ENCODE results near the gene HMCN2.

Gene HMCN2

GRCh38 chr9:130366072-130366471 lies 100.5 kb downstream of the HMCN2 start:
- no peak for DNase-seq (ENCODE audit: low read depth)

DNA sequence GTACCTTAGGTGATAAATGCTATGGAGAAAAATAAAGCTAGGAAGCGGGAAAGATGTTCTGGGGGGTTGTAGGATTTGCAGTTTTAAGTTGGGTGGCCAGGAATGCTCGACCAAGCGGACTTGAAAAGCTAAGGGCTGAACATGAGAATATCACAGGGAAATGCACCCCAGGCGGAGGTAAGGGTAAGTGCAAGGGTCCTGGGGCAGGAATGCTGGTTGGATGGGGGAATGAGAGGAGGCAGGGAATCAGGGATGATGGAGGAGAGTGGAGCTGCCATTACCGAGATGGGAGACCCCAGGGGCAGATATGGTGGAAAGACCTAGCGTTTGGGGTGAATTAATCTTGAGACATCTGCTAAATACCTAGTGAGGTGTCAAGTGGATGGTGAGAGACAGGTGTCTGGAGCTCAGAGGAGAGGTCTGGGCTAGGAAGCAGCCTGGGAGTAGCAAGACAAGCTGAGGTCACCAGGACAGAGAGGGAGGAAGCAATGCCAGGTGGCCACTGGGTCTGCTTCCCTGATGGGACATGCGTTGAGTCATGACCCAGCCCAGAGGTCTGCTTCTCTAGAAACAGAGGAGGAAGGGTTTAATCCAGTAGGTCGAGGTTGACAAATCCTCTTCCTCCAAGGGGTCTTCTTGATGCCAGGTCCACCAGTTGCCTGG lies 101.5 kb downstream of the HMCN2 start:
- DNase-seq (ENCODE audit: low read depth), result no peak

GRCh38 chr9:130368631-130369103 lies 103.1 kb downstream of the HMCN2 start:
- DNase-seq (ENCODE audit: low read depth), result no peak

DNA sequence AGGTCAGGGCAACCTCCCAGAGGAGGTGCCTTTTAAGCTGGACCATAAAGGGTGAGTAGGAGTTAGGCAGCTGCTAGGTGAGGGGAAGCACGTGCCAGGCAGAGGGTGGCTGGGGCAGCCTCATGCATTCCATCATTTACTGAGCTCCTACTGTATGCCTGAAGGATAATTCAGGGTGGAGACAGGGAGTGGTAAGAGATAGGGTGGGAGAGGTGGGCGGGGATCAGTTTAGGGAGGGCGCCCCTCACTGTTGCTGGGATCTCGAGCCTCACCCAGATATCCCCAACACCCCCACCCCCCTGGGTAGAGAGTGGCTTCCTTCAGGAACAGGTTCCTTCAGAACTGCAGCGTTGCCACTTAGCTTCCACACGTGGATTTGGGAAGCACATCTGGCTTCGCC lies 104.7 kb downstream of the HMCN2 start:
- no peak for DNase-seq (ENCODE audit: low read depth)

DNA sequence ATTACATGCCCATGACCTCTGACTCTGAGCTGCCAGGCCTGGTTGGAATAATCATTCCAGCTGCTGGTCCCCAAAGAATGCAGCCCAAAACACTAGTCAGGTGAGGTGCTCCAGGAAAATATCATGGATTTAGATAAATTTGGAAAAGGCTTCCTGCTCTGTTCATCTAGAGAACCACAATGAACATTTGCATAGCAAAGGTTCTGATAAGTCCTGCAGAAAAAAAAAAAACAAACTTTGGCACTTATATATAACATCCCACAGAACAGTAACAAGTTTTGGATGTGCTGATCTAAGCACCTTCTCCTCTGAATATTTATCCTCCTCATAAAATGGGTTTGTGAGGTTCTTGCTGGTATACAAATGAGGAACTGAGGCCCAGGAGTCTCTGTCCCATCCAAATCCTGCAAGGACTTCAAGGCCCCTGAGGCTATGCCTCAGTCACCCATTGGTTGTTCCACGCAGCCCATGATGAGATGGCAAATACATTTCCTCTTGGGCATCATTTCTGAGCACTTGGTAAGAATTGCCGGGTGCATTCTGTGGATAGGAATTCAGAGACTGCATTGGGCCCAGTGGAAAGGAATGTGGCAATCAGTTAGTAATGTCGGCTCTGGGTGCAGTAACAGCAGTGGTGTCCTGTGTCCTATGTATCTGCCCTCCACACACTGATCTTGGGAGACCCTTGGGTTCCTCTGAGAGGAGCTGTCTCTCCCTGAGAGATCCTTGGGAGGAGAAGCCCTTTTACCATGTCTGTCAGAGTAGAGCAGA lies 105.8 kb downstream of the HMCN2 start:
- DNase-seq (ENCODE audit: low read depth), result no peak

DNA sequence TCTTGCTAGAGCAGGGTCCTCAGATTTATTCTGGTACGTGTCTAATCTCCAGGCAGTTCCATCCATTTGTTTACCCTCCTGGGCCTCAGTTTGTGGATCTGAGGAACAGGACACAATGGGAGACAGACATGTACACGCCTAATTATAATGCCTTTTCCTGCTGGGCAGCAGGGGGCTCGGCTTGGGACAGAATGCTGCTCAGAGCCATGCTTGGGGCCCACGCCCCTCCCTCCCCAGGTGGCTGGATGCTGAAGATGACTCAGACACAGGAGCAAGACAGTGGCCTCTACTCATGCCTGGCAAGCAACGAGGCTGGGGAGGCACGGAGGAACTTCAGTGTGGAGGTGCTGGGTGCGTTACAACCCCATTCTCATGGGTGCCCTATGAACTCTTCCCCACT lies 106.5 kb downstream of the HMCN2 start:
- no peak for DNase-seq (ENCODE audit: low read depth)

DNA sequence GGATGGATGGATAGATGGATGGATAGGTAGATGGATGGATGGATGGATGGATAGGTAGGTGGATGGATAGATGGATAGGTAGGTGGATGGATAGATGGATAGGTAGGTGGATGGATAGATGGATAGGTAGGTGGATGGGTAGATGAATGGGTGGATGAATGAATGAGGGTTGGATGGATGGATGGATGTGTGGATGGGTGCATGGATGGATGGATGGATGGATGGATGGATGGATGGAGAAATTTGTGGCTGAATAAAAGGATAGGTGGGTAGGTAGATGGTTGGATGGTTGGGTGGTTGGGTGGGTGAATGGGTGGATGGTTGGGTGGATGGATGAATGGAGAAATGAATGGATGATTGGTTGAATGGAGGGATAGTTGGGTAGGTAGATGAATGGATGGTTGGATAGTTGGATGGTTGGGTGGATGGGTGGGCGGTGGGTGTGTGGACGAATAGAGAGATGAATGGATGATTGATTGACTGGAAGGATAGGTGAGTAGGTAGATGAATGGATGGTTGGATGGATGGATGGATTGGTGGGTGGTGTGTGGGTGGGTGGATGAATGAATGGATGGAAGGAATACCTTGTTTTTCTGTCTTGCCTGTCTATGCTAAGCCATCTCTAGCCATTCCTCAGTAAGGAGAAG lies 108.2 kb downstream of the HMCN2 start:
- no peak for DNase-seq (ENCODE audit: low read depth)

DNA sequence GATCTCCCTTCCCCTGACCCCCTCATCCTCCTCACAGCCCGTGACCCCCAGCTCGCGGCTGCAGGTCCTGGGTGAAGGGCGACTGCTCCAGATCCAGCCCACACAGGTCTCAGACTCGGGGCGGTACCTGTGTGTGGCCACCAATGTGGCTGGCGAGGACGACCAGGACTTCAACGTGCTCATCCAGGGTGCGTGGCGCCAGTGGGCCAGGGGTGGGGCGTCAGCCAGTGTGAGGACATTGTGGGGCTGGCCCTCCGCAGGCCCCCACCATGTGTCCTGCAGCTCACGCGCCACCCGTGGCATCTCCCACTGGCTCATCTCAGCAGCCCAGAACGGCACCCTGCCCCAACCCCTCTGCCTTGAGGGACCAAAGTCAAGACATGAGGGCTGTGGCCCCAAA lies 112.1 kb downstream of the HMCN2 start:
- DNase-seq (ENCODE audit: low read depth), result no peak

- DNase-seq (ENCODE audit: low read depth), result no peak
Measured at GRCh38 chr9:130378875-130379648, 113.5 kb downstream of the HMCN2 start.

- no peak for DNase-seq (ENCODE audit: low read depth)
Measured at GRCh38 chr9:130379649-130379970, 114.0 kb downstream of the HMCN2 start.

DNA sequence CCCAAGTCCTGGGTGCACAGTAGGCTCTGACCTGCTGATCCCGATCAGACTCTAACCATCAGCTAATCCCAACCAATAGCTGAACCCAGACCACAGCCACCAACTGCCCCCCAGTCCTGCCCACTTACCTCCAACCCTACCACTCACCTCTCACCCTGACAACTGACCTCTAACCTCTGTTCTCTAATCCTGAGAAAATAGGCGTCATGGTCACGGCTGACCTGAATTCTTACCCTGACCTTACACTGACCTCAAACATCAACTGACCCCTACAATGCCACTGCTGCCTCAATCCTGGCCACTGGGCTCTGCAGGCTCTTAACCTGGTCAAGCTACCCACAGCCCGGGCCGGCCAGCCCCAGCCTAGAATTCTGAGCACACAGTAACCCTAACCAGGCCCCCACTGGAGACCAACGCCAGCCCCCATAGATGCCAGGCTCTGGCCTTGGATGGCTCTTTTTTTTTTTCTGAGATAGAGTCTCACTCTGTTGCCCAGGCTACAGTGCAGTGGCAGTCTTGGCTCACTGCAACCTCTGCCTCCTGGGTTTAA lies 115.4 kb downstream of the HMCN2 start:
- no peak for DNase-seq (ENCODE audit: low read depth)

GRCh38 chr9:130381660-130382059 lies 116.1 kb downstream of the HMCN2 start:
- no peak for DNase-seq (ENCODE audit: low read depth)

GRCh38 chr9:130382096-130382495 lies 116.5 kb downstream of the HMCN2 start:
- DNase-seq (ENCODE audit: low read depth), result no peak

DNA sequence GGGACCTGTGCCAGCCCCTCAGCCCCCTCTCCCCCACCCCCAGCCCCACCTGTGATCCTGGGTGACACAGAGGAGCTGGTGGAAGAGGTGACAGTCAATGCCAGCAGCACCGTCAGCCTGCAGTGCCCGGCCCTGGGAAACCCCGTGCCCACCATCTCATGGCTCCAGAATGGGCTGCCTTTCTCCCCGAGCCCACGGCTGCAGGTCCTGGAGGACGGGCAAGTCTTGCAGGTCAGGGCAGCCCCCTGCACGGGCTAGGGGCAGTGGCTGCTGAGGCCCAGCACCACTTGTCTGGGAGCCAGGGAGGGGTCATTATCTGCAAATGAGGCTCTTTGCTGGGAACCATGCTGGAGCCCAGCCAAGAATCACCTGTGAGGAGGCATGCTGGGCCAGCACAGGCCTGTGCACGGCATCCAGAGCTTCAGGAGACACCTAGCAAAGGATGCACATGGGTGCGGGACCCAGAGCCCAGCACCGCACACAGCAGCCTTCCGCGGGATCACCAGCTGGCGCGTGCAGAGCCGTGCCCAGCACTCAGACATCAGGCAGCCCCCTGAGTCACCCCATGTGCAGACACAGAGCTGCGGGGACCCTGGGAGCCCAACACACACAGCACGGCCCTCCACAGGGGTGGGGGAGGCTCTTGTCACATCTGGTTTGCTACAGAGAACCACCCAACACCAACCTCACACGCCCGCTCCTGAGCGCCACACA lies 117.2 kb downstream of the HMCN2 start:
- no peak for DNase-seq (ENCODE audit: low read depth)

- DNase-seq (ENCODE audit: low read depth), result no peak
Measured at GRCh38 chr9:130383350-130383715, 117.8 kb downstream of the HMCN2 start.

DNA sequence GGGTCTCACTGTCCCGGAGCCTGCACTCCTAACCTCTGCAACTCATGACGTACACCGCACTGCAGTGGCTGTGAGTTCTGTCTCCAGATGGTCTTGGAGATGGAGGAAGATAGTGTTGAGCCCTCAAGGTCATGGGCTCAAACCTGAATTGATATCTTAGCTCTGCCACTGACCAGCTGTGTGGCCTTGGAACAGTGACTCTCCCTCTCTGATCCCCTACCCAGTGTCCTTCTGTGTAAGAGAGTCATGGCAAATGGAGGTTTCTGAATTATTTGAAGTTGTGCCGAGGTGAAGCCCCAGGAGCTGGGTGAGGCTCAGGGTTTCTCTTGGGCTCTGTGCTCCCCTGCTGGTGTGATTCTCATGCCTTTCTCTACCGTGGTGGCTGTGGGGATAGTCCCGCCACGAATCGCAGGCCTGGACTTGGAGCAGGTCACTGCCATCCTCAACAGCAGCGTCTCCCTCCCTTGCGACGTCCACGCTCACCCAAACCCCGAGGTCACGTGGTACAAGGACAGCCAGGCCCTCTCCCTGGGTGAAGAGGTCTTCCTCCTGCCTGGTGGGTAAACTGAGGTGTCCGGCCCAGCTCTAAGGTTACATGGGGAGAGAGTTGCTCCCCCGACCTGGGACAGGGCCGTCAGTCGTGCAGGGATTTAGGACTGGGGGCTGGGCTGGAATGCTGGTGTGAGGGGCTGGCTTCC lies 118.6 kb downstream of the HMCN2 start:
- no peak for DNase-seq (ENCODE audit: low read depth)

GRCh38 chr9:130385257-130385656 lies 119.7 kb downstream of the HMCN2 start:
- DNase-seq (ENCODE audit: low read depth), result no peak

GRCh38 chr9:130387398-130387797 lies 121.8 kb downstream of the HMCN2 start:
- no peak for DNase-seq (ENCODE audit: low read depth)

DNA sequence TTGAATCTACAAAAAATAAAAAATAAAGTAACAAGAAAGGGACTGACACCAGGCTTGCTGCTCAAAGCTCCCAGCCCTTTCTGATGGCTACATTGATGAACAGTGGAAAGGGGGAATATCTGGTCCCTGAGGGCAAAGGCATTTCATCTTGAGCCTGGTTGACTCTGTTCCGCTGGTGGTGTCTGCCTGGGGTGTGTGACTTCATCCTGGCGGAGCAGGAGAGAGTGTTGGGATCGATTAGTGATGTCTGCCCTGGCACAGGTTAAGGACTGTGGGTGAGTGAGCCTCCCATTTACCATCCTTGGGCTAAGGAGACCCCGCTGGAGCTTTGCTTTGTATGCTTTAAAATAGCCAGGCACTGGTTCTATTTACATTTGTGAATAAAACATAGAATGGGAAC lies 122.3 kb downstream of the HMCN2 start:
- DNase-seq (ENCODE audit: low read depth), result no peak

- no peak for DNase-seq (ENCODE audit: low read depth)
Measured at GRCh38 chr9:130390390-130390789, 124.8 kb downstream of the HMCN2 start.

- DNase-seq (ENCODE audit: low read depth), result no peak
Measured at GRCh38 chr9:130390986-130391385, 125.4 kb downstream of the HMCN2 start.
